SK-N-SH (cell line): ENCODE data around the gene DCP2. TPM values are rescaled to one million over a fixed set of nuclear protein-coding genes. Genes with fewer than 3 reads are reported as not detected.

Experiments used
- CTCF ChIA-PET: fragments of 300-600, 350-600 bp; formaldehyde crosslinking; extraction: SDS; loops from one replicate; lab custom pipeline; 2021; lab: Yijun Ruan, JAX
- POLR2A ChIA-PET: fragments of 350-600 bp; sonication (Branson Sonifier 250); formaldehyde crosslinking; extraction: SDS; loops from one replicate; lab custom pipeline; 2020; ENCODE audit warnings: antibody characterized with exemption, inconsistent platforms; lab: Yijun Ruan, JAX
- DNase-seq: peaks from one replicate; pipeline ENCODE4 v3.0.0; 2012
- H2AFZ ChIP-seq: fragments of 200-600 bp; sonication (generic); 2 replicates; pipeline ENCODE4 v1.8.1; 2016; ENCODE audit warnings: antibody characterized with exemption, mild to moderate bottlenecking, low read depth
- H3F3A ChIP-seq: fragments of 200-600 bp; sonication (generic); replicated peaks from 2 replicates; pipeline ENCODE3; 2016; ENCODE audit warnings: antibody characterized with exemption, mild to moderate bottlenecking; ENCODE audit not compliant: insufficient read depth
- H3K27ac ChIP-seq, 2 experiments: fragments of 200-500 bp in 1 of 2; fragments of 200-600 bp in 1 of 2; sonication (Bioruptor generic) in 1 of 2; sonication (generic), shearing (Covaris generic) in 1 of 2; 2 replicates each; pipeline versions ENCODE4 v1.5.1 to v1.6.1; 2014 to 2016; ENCODE audit warnings: low read depth in 2 of 2, inconsistent platforms in 1 of 2, low read length in 1 of 2, mild to moderate bottlenecking in 1 of 2, mixed read lengths in 1 of 2
- H3K27me3 ChIP-seq: fragments of 200-600 bp; sonication (generic), shearing (Covaris generic); 2 replicates; pipeline ENCODE4 v1.6.1; 2016; ENCODE audit warnings: mixed run types; ENCODE audit not compliant: insufficient read depth
- H3K36me3 ChIP-seq, 2 experiments: fragments of 200-500 bp in 1 of 2; fragments of 200-600 bp in 1 of 2; sonication (Bioruptor generic) in 1 of 2; sonication (generic) in 1 of 2; replicated peaks in 1 of 2; 2 replicates each; pipeline versions ENCODE3 to v1.5.1; 2014 to 2016; ENCODE audit warnings: low read length in 1 of 2, mild to moderate bottlenecking in 1 of 2; ENCODE audit not compliant: insufficient read depth in 2 of 2, control insufficient read depth in 1 of 2
- H3K4me1 ChIP-seq, 2 experiments: fragments of 200-500 bp in 1 of 2; fragments of 200-600 bp in 1 of 2; sonication (Bioruptor generic) in 1 of 2; sonication (generic), shearing (Covaris generic) in 1 of 2; 2 replicates each; pipeline versions ENCODE4 v1.5.1 to v1.6.1; 2014 to 2016; ENCODE audit warnings: low read depth in 1 of 2, low read length in 1 of 2, mixed run types in 1 of 2; ENCODE audit not compliant: insufficient read depth in 2 of 2, control insufficient read depth in 1 of 2
- H3K4me2 ChIP-seq: fragments of 200-600 bp; sonication (generic), shearing (Covaris generic); 2 replicates; pipeline ENCODE4 v1.6.1; 2017; ENCODE audit warnings: mixed run types
- H3K4me3 ChIP-seq, 2 experiments: fragments of 200-500 bp in 1 of 2; fragments of 200-600 bp in 1 of 2; sonication (Bioruptor generic) in 1 of 2; sonication (generic), shearing (Covaris generic) in 1 of 2; 2 replicates each; pipeline versions ENCODE4 v1.5.1 to v1.8.1; 2014 to 2016; ENCODE audit warnings: low read depth in 2 of 2, inconsistent platforms in 1 of 2, low read length in 1 of 2, mild to moderate bottlenecking in 1 of 2, mixed read lengths in 1 of 2, moderate library complexity in 1 of 2
- H3K79me2 ChIP-seq: fragments of 200-600 bp; sonication (generic); 2 replicates; pipeline ENCODE4 v1.8.1; 2017; ENCODE audit warnings: mild to moderate bottlenecking; ENCODE audit not compliant: insufficient read depth
- H3K9ac ChIP-seq: fragments of 200-600 bp; sonication (generic); 2 replicates; pipeline ENCODE4 v1.6.1; 2017; ENCODE audit warnings: mixed run types
- H3K9me2 ChIP-seq: fragments of 200-600 bp; sonication (generic); 2 replicates; pipeline ENCODE4 v1.6.1; 2017; ENCODE audit warnings: mixed run types
- H3K9me3 ChIP-seq: fragments of 200-600 bp; sonication (generic); 2 replicates; pipeline ENCODE4 v1.6.1; 2017; ENCODE audit warnings: mixed run types, mild to moderate bottlenecking, moderate library complexity
- H4K20me1 ChIP-seq: fragments of 200-600 bp; sonication (generic); 2 replicates; pipeline ENCODE4 v1.6.1; 2017; ENCODE audit warnings: mild to moderate bottlenecking, mixed run types; ENCODE audit not compliant: insufficient read depth
- FOSL2 ChIP-seq: IDR thresholded peaks from 2 replicates; pipeline ENCODE4 v1.4.0; 2012; ENCODE audit warnings: low read depth, mild to moderate bottlenecking, moderate library complexity, borderline replicate concordance
- NFIC ChIP-seq: IDR thresholded peaks from 2 replicates; pipeline ENCODE4 v1.4.0; 2012; ENCODE audit warnings: borderline replicate concordance
- WGBS: methylation state at CpG from one replicate; pipeline ENCODE4 v1.1.6; 2017; ENCODE audit warnings: low lambda C conversion rate; 5-methylcytosine and 5-hydroxymethylcytosine counted together
- polyA plus RNA-seq, 3 experiments: library from polyadenylated mRNA; depleted of rRNA; stranded (reverse); fragments of >200 nt; gene quantifications; 2 replicates each; pipeline ENCODE4 v1.2.3, GENCODE V29; 2012

DCP2 gene
- polyA plus RNA-seq, 1 of the 3 experiments (the other 2 are of a cell fraction) = 6.0 TPM

DNA sequence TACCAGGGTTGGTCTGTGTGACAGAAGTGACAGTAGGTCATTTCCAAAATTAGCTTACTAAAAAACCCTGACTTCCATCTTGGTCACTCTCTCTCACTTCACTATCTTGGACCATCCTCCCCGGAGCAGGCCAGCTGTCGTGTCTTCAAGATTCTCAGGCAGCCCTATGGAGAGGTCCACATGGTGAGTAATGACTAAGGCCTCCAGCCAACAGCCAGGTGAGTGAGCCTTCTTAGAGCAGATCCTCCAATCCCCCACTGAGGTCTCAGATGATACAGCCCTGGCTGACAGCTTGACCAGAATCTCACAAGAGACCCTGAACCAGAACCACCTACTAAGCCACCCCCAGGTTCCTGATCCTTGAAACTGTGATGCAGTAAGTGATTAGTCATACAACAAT, 92.0 kb downstream of the DCP2 start:
- no peak for DNase-seq
- CTCF ChIA-PET = interaction anchor here (1.9 to 2.2 kb wide), 2 partner anchors 9 to 72 kb away, joined by 7 to 9 read pairs; no protein-coding TSS in a partner anchor

More for the DNA sequence above, 92.0 kb downstream of the DCP2 start:
- no CpG with 5 or more reads among the region's 2 CpGs for WGBS
- Histone ChIP-seq H3K9me3 (no peaks in the 10 kb centered on the region), H4K20me1 (no peaks in the 10 kb centered on the region), H3K79me2 (no peaks in the 10 kb centered on the region), H3K9ac (no peak overlapping the region), H3F3A (no peaks in the 10 kb centered on the region), H3K9me2 (no peaks in the 10 kb centered on the region), H3K27me3 (no peaks in the 10 kb centered on the region), H3K27ac (no peak overlapping the region), H3K4me3 (no peak overlapping the region), H3K4me2 (no peak overlapping the region), H3K4me1 (peaks cover 0 to 8% of the 10 kb centered on the region in 2 experiments; a peak in 1 of 4 replicates), H2AFZ (no peak overlapping the region), H3K36me3 (no peaks in the 10 kb centered on the region)
- POLR2A ChIA-PET = no interaction called here
- TF ChIP-seq FOSL2 (0 out of 2 replicates have a peak, but pooled peaks have one; percentile 10), NFIC (no peak)

Other genes with a start within 250 kb of the DCP2 start
- gene APC, start 238.9 kb upstream of the DCP2 start, polyA plus RNA-seq (2012; rRNA removed) = 5.1 and 6.2 TPM in 2 replicates
- gene SRP19, start 115.5 kb upstream of the DCP2 start, polyA plus RNA-seq (2012; rRNA removed) = 46.4 and 54.1 TPM in 2 replicates
- 90.2 and 124 TPM in 2 replicates for gene REEP5, start 54.6 kb upstream of the DCP2 start, polyA plus RNA-seq (2012; rRNA removed)